Uterus (tissue), 2 donors: ENCODE results near the gene SND1.

Experiments
- POLR2A ChIP-seq, 2 donors: fragments of 450-650 bp; IDR thresholded peaks; one replicate each; pipeline ENCODE4 v1.6.1; 2016; ENCODE audit warnings: antibody characterized with exemption in 2 of 2, mild to moderate bottlenecking in 1 of 2, moderate library complexity in 1 of 2
- TF ChIP-seq, protein P1 (sequence below), 4 experiments: fragments of 200-600 bp in 2 of 4; fragments of 450-650 bp in 2 of 4; sonication (generic) in 2 of 4; IDR thresholded peaks; one replicate each; pipeline ENCODE4 v1.5.1; 2016 to 2019; ENCODE audit warnings: antibody characterized with exemption in 4 of 4, mild to moderate bottlenecking in 2 of 4, moderate library complexity in 1 of 4

DNA sequence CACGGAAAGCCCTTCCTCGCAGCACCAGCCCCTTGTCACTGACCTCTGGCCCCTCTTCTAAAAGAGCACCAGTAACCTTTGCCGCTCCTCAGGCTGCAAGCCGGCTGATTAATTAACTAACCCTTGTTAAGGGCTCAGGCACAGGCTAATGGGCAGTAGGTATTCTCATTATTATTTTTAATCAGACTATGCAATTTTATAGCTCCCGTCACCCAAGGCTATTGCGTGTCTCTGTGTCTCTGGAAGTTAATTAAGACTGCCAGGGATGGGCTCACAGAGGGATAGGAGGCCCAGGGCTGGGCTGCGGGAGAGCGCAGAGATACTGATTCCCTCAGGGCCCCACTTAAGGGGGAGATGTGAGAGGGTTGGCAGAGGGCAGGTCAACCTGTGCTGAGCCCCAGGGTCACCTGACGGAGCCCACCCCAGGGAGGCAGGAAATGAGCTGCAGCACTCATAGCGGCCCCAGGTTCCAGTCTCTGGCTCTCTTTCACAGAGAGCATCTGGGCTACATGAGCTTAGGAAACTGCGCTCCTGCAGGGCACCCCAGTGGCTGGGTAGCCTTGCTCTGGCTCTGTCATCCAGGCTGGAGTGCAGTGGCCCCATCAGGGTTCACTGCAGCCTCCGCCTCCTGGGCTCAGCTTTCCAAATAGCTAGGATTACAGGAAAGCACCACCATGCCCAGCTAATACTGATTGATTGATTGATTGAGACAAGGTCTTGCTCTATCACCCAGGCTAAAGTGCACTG, 471.5 kb downstream of the SND1 start:
- TF ChIP-seq, protein P1, sequence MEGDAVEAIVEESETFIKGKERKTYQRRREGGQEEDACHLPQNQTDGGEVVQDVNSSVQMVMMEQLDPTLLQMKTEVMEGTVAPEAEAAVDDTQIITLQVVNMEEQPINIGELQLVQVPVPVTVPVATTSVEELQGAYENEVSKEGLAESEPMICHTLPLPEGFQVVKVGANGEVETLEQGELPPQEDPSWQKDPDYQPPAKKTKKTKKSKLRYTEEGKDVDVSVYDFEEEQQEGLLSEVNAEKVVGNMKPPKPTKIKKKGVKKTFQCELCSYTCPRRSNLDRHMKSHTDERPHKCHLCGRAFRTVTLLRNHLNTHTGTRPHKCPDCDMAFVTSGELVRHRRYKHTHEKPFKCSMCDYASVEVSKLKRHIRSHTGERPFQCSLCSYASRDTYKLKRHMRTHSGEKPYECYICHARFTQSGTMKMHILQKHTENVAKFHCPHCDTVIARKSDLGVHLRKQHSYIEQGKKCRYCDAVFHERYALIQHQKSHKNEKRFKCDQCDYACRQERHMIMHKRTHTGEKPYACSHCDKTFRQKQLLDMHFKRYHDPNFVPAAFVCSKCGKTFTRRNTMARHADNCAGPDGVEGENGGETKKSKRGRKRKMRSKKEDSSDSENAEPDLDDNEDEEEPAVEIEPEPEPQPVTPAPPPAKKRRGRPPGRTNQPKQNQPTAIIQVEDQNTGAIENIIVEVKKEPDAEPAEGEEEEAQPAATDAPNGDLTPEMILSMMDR (IDR thresholded peaks at IDR 0.05), result no peak
- TF ChIP-seq POLR2A (IDR thresholded peaks at IDR 0.05), result no peak
